ENCODE results near the gene PPAT. TPM values are rescaled to one million over a fixed set of nuclear protein-coding genes. Genes with fewer than 3 reads are reported as not detected.

Gene PPAT
- polyA plus RNA-seq, 3 donors = 0.83 to 1.5 (median 1.4) TPM

GRCh38 chr4:56410247-56411062 lies 25.0 kb downstream of the PPAT start:
- Histone ChIP-seq H3K79me2 (ENCODE audit: insufficient read depth, low read length) (peaks cover 14% of the 10 kb centered on the region), H2AFZ (ENCODE audit: insufficient read depth, low read depth, low read length, poor library complexity, severe bottlenecking) (no peak overlapping the region), H4K20me1 (ENCODE audit: insufficient read depth, low read length) (no peaks in the 10 kb centered on the region), H3K27me3 (ENCODE audit: control insufficient read depth in 2 of 2, insufficient read depth in 2 of 2, low read length in 2 of 2) (no peaks in the 10 kb centered on the region), H3K4me3 (replicated peaks in 1 of 3; ENCODE audit: low read depth in 2 of 3, low read length in 3 of 3) (no peak overlapping the region), H3K36me3 (replicated peaks in 1 of 2; ENCODE audit: control insufficient read depth in 1 of 2, insufficient read depth in 2 of 2, low read length in 2 of 2) (peaks cover 3 to 11% of the 10 kb centered on the region in 2 donors), H3K4me1 (ENCODE audit: control insufficient read depth in 1 of 2, insufficient read depth in 2 of 2, low read length in 2 of 2) (no peaks in the 10 kb centered on the region), H3K9me3 (replicated peaks in 1 of 2; ENCODE audit: control insufficient read depth in 1 of 2, insufficient read depth in 1 of 2, low read length in 2 of 2) (no peaks in the 10 kb centered on the region), H3K4me2 (replicated peaks; ENCODE audit: extremely low read depth, low read length, poor library complexity, severe bottlenecking) (no peak overlapping the region), H3K27ac (ENCODE audit: low read depth in 1 of 2, low read length in 2 of 2) (no peak overlapping the region), H3K9ac (ENCODE audit: insufficient read depth, low read length, poor library complexity, severe bottlenecking) (no peak overlapping the region)
- no CpG with 5 or more reads among the region's 4 CpGs for WGBS (ENCODE audit: insufficient coverage)
- Mint-ChIP-seq H3K27me3 (ENCODE audit: low read depth in 3 of 3) (no peaks in the 10 kb centered on the region), H3K9me3 (no peaks in the 10 kb centered on the region), H3K4me3 (no peak overlapping the region), H3K4me1 (peaks cover 2% of the 10 kb centered on the region), H3K36me3 (peaks cover 13% of the 10 kb centered on the region in 2 donors), H3K27ac (peak overlapping the region in 1 of 7 donors; percentile 35)
- TF ChIP-seq CTCF (IDR thresholded peaks at IDR 0.05) = no peak
- intact Hi-C loops (cut with micrococcal nuclease) = no loop called here
- peak in 1 of 3 donors; percentile 8 for DNase-seq

- peaks cover 8% of the 10 kb centered on the region for H3K79me2 ChIP-seq (ENCODE audit: insufficient read depth, low read length)
- H3K9me3 Mint-ChIP-seq = no peaks in the 10 kb centered on the region
Observed at GRCh38 chr4:56409511-56410090, 25.8 kb downstream of the PPAT start.

More at GRCh38 chr4:56409511-56410090, 25.8 kb downstream of the PPAT start:
- WGBS (ENCODE audit: insufficient coverage) = no CpG with 5 or more reads among the region's 1 CpG
- no peaks in the 10 kb centered on the region for H3K27me3 Mint-ChIP-seq (ENCODE audit: low read depth in 3 of 3)
- no peak for DNase-seq
- no peak overlapping the region for H3K4me3 ChIP-seq (replicated peaks in 1 of 3; ENCODE audit: low read depth in 2 of 3, low read length in 3 of 3)
- no peaks in the 10 kb centered on the region for H3K27me3 ChIP-seq (ENCODE audit: control insufficient read depth in 2 of 2, insufficient read depth in 2 of 2, low read length in 2 of 2)
- no peak overlapping the region for H3K4me2 ChIP-seq (replicated peaks; ENCODE audit: extremely low read depth, low read length, poor library complexity, severe bottlenecking)
- no peak overlapping the region for H3K9ac ChIP-seq (ENCODE audit: insufficient read depth, low read length, poor library complexity, severe bottlenecking)
- H3K27ac ChIP-seq (ENCODE audit: low read depth in 1 of 2, low read length in 2 of 2) = no peak overlapping the region
- peaks cover 2% of the 10 kb centered on the region for H3K4me1 Mint-ChIP-seq
- H2AFZ ChIP-seq (ENCODE audit: insufficient read depth, low read depth, low read length, poor library complexity, severe bottlenecking) = no peak overlapping the region
- no peaks in the 10 kb centered on the region for H3K4me1 ChIP-seq (ENCODE audit: control insufficient read depth in 1 of 2, insufficient read depth in 2 of 2, low read length in 2 of 2)
- no peaks in the 10 kb centered on the region for H3K9me3 ChIP-seq (replicated peaks in 1 of 2; ENCODE audit: control insufficient read depth in 1 of 2, insufficient read depth in 1 of 2, low read length in 2 of 2)
- intact Hi-C loops (cut with micrococcal nuclease) = no loop called here
- H3K4me3 Mint-ChIP-seq = no peak overlapping the region
- peaks cover 13 to 19% of the 10 kb centered on the region in 2 donors for H3K36me3 Mint-ChIP-seq
- H3K27ac Mint-ChIP-seq = no peak overlapping the region
- no peak for TF ChIP-seq CTCF (IDR thresholded peaks at IDR 0.05)
- H4K20me1 ChIP-seq (ENCODE audit: insufficient read depth, low read length) = no peaks in the 10 kb centered on the region
- peaks cover 3 to 13% of the 10 kb centered on the region in 2 donors for H3K36me3 ChIP-seq (replicated peaks in 1 of 2; ENCODE audit: control insufficient read depth in 1 of 2, insufficient read depth in 2 of 2, low read length in 2 of 2)

Measured in CD14-positive monocyte (primary cell).